Spleen (tissue), 7 donors: Measurements from ENCODE around the gene HMGN4.

Experiments
- POLR2A ChIP-seq, 3 donors: fragments of 450-650 bp; IDR thresholded peaks; one replicate each; pipeline ENCODE4 v1.5.1; 2017; ENCODE audit warnings: antibody characterized with exemption in 3 of 3, mild to moderate bottlenecking in 1 of 3
- POLR2AphosphoS5 ChIP-seq, 3 donors: sonication (generic); formaldehyde crosslinking; IDR thresholded peaks; one replicate each; pipeline ENCODE4 v1.5.1; 2017; ENCODE audit warnings: antibody characterized with exemption in 3 of 3
- TF ChIP-seq, protein P1 (sequence below), 11 experiments: fragments of 200-600 bp in 7 of 11; fragments of 450-650 bp in 4 of 11; sonication (generic) in 4 of 11; IDR thresholded peaks in 8 of 11; conservative IDR thresholded peaks in 3 of 11; 1 replicate in 7 of 11; 2 replicates in 4 of 11; pipeline versions ENCODE4 v1.4.0 to v1.8.0; 2016 to 2021; ENCODE audit warnings: antibody characterized with exemption in 11 of 11, inconsistent platforms in 4 of 11, mild to moderate bottlenecking in 1 of 11
- donor health status: DM: no; HTN: no; CAD: no; lungs with moderate emphysema.
- donor health status: DM: no; HTN: no; CAD: no.
- donor health status: DM: no; HTN: no; CAD: no.

DNA sequence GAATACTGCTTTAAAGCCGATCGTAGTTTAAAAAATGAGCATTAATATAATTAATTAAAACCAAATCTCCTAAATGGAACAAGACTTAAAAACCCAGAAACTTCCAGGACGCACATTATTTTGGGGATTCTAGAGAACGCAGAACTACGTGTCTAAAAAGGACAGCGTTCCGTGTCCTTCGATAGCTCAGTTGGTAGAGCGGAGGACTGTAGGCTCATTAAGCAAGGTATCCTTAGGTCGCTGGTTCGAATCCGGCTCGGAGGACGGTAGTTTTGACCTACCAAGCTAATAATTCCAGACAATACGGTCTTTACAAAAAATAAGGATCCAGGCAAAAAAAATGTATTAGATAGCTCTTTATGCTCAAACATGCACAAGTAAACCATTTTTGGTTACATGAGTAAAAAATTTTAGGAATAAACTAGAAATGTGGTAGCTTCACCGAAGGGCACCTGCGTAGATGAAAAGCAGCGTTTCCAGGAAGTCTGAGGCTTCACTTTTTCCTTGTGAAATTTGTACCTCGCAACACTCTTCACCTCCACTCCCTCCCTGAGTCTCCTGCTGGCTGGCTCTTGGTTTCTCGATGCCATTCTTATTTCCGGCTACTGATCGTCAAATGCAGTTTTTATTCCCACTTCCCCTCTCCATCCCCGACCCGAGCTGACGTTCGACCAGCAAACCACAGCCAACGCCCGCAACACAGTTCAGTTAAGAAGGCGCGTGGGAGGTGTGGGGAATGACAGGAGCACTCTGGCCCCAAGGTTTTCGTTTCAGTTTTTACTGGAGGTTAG lies 39.0 kb downstream of the HMGN4 start:
- TF ChIP-seq, protein P1, sequence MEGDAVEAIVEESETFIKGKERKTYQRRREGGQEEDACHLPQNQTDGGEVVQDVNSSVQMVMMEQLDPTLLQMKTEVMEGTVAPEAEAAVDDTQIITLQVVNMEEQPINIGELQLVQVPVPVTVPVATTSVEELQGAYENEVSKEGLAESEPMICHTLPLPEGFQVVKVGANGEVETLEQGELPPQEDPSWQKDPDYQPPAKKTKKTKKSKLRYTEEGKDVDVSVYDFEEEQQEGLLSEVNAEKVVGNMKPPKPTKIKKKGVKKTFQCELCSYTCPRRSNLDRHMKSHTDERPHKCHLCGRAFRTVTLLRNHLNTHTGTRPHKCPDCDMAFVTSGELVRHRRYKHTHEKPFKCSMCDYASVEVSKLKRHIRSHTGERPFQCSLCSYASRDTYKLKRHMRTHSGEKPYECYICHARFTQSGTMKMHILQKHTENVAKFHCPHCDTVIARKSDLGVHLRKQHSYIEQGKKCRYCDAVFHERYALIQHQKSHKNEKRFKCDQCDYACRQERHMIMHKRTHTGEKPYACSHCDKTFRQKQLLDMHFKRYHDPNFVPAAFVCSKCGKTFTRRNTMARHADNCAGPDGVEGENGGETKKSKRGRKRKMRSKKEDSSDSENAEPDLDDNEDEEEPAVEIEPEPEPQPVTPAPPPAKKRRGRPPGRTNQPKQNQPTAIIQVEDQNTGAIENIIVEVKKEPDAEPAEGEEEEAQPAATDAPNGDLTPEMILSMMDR (IDR thresholded peaks at IDR 0.05 in 8 of 11, conservative IDR thresholded peaks at IDR 0.05 in 3 of 11), result no peak
- TF ChIP-seq POLR2A (IDR thresholded peaks at IDR 0.05), result no peak
- TF ChIP-seq POLR2AphosphoS5 (IDR thresholded peaks at IDR 0.05), result no peak
